ENCODE measurements around the gene SBSN.

The SBSN gene

DNA sequence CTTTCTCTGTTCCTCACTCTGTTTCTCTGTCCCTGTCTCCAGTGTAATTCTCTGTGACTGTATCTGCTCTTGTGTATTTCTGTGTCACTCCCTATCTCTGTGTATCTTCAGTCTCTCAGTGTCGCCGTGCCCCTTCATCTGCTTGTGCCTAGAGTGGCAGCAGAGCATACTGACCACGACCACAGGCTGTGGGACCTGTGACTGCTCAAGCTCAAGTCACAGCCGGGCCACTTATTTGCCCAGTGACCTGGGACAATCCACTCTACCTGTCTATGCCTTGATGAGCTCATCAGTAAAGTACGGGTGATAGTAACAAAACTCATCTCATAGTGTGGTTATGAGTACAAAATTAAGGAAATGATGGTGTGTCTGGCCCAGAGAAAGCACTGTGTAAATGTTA, 26.0 kb upstream of the SBSN start:
- WGBS (ENCODE audit: insufficient coverage) = 91% methylated on average over 4 of the region's 5 CpGs
- no peaks in the 10 kb centered on the region for H3K9me3 ChIP-seq (ENCODE audit: control extremely low read depth in 1 of 5, control insufficient read depth in 4 of 5, insufficient read depth in 2 of 5, low read depth in 1 of 5, low read length in 4 of 5)
- peaks cover 0 to 6% (median 0%) of the 10 kb centered on the region in 4 experiments for H3K36me3 ChIP-seq (ENCODE audit: control insufficient read depth in 4 of 4, insufficient read depth in 4 of 4, low read length in 3 of 4)
- H3K27me3 ChIP-seq (replicated peaks in 2 of 5; ENCODE audit: control insufficient read depth in 4 of 5, insufficient read depth in 5 of 5, low read length in 4 of 5) = peaks cover 0 to 28% (median 15%) of the 10 kb centered on the region in 5 experiments
- DNase-seq = no peak
- no peak overlapping the region for H3K27ac ChIP-seq (ENCODE audit: insufficient read depth in 1 of 2, low read depth in 1 of 2, low read length in 2 of 2, poor library complexity in 1 of 2, severe bottlenecking in 2 of 2)
- H3K4me1 ChIP-seq (ENCODE audit: control extremely low read depth in 1 of 4, control insufficient read depth in 4 of 4, insufficient read depth in 4 of 4, low read length in 3 of 4) = peaks cover 0 to 15% (median 9%) of the 10 kb centered on the region in 4 experiments
- H3K4me3 ChIP-seq (ENCODE audit: control insufficient read depth in 1 of 7, extremely low read depth in 1 of 7, insufficient read depth in 4 of 7, low read depth in 2 of 7, low read length in 6 of 7) = no peak overlapping the region
- ChIA-PET POLR2A (no interaction called here), CTCF (no interaction called here)

DNA sequence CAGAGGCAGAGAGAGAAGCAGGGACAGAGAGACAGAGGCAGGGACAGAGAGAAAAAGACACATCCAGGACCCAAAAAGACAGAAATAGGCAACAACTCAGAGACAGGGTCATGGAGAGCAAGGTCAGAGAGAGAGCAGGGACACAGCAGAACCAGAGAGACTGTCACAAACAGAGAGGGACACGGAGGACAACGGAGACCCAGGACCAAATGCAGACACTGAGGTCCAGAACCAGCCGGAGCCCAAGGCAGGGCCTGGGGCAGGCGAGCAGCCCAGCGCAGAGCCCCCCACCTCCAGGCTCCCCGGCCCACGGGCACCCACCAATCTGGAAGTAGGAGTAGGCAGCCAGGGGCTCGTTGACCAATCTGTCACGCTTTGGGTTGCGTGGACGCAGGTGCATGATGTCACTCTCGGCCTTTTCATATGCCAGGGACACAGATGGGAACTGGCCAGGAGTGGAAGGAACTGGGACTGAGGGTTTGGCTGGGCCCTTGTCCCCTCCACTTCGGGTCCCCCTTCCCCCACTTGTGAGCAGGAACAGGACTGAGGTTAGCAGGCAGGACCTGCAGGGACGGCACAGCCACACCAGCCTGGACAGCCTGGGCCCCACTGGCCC, 25.4 kb upstream of the SBSN start:
- Histone ChIP-seq H3K9me3 (ENCODE audit: control extremely low read depth in 1 of 5, control insufficient read depth in 4 of 5, insufficient read depth in 2 of 5, low read depth in 1 of 5, low read length in 4 of 5) (no peaks in the 10 kb centered on the region), H3K4me1 (ENCODE audit: control extremely low read depth in 1 of 4, control insufficient read depth in 4 of 4, insufficient read depth in 4 of 4, low read length in 3 of 4) (peaks cover 0 to 14% (median 8%) of the 10 kb centered on the region in 4 experiments), H3K27me3 (replicated peaks in 2 of 5; ENCODE audit: control insufficient read depth in 4 of 5, insufficient read depth in 5 of 5, low read length in 4 of 5) (peaks cover 0 to 22% (median 10%) of the 10 kb centered on the region in 5 experiments), H3K27ac (ENCODE audit: insufficient read depth in 1 of 2, low read depth in 1 of 2, low read length in 2 of 2, poor library complexity in 1 of 2, severe bottlenecking in 2 of 2) (no peak overlapping the region), H3K36me3 (ENCODE audit: control insufficient read depth in 4 of 4, insufficient read depth in 4 of 4, low read length in 3 of 4) (peaks cover 0 to 6% (median 0%) of the 10 kb centered on the region in 4 experiments), H3K4me3 (ENCODE audit: control insufficient read depth in 1 of 7, extremely low read depth in 1 of 7, insufficient read depth in 4 of 7, low read depth in 2 of 7, low read length in 6 of 7) (no peak overlapping the region)
- no peak for DNase-seq
- ChIA-PET CTCF (no interaction called here), POLR2A (no interaction called here)
- WGBS (ENCODE audit: insufficient coverage) = 86% methylated on average over 13 of the region's 14 CpGs

DNA sequence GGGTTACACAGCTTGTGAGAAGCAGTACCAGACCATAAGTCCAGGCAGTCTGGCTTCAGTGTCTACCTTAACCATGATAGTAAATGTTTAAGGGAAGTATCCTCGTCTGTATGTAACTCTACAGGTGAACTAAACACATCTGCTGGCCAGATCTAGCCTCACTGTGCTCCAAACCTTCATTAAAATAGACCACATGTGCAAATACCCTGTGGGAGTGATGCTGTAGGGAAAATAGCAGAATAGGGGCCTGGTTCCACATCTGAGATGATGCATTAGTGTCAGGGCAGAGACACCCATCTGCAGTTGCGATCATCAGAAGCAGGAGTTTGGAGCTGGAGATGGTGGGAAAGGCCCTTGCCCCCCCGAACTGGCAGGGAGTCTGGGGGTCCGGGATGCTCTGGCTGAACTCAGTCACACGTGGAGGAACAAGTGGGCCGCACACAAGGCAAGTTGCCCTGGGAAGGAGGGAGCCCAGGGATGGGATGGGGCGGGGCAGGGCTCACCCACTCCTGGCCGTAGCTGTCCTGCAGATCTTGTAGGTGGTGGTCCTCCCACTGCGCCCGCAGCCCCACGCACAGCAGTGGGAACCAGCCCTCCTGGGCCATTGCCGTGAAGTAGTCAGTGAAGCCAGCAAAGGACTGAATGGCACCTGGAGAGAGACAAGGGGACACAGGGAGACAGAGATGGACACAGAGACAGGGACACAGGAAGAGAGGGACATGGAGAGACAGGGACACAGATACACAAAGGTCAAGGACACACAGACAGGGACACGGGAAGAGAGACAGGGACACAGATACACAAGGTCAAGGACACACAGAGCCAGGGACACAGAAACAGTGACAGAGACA, 24.6 kb upstream of the SBSN start:
- ChIA-PET CTCF (interaction anchor here (1.0 to 1.4 kb wide), 2 partner anchors 13 to 42 kb away, joined by 3 read pairs; no protein-coding TSS in a partner anchor), POLR2A (no interaction called here)
- peaks cover 0 to 6% (median 0%) of the 10 kb centered on the region in 4 experiments for H3K36me3 ChIP-seq (ENCODE audit: control insufficient read depth in 4 of 4, insufficient read depth in 4 of 4, low read length in 3 of 4)
- H3K9me3 ChIP-seq (ENCODE audit: control extremely low read depth in 1 of 5, control insufficient read depth in 4 of 5, insufficient read depth in 2 of 5, low read depth in 1 of 5, low read length in 4 of 5) = no peaks in the 10 kb centered on the region
- no peak overlapping the region for H3K4me3 ChIP-seq (ENCODE audit: control insufficient read depth in 1 of 7, extremely low read depth in 1 of 7, insufficient read depth in 4 of 7, low read depth in 2 of 7, low read length in 6 of 7)
- WGBS (ENCODE audit: insufficient coverage) = 89% methylated on average over 9 of the region's 13 CpGs
- H3K4me1 ChIP-seq (ENCODE audit: control extremely low read depth in 1 of 4, control insufficient read depth in 4 of 4, insufficient read depth in 4 of 4, low read length in 3 of 4) = peaks cover 0 to 7% (median 2%) of the 10 kb centered on the region in 4 experiments
- peaks cover 0 to 17% (median 8%) of the 10 kb centered on the region in 5 experiments for H3K27me3 ChIP-seq (replicated peaks in 2 of 5; ENCODE audit: control insufficient read depth in 4 of 5, insufficient read depth in 5 of 5, low read length in 4 of 5)
- DNase-seq = no peak
- H3K27ac ChIP-seq (ENCODE audit: insufficient read depth in 1 of 2, low read depth in 1 of 2, low read length in 2 of 2, poor library complexity in 1 of 2, severe bottlenecking in 2 of 2) = no peak overlapping the region

DNA sequence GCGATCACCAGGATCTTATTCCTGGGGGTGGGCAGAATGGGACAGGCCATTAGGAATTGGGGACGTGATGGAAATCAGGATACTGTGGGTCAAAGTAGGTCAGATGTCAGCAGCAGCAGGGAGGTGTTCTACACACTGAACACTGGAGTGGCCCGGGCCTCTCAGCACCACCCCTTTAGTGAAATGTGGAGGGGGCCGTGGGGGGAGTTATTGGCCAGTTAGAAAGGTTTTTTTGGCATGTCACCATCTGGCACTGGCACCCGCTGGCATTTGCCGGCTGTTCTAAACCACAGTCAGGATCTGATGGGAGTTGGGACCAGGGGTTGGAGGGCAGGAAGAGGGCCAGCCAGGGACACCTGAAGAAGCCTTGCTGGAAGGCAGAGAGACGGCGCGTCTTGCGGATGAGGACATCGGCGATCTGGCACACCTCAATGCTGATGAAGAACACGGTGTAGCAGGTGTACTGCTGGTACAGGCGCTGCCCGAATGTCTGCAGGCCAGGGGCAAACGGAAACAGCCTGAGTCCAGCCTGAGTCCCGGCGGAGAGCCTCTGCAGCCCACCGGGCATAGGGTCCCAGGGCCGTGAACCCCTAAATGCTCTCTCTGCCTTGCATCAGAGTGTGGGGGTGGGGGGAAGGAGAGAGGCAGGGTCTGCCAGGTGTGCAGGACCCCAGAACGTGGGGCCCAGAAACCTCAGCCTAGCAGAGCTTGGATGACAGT, 23.1 kb upstream of the SBSN start:
- Histone ChIP-seq H3K4me1 (ENCODE audit: control extremely low read depth in 1 of 4, control insufficient read depth in 4 of 4, insufficient read depth in 4 of 4, low read length in 3 of 4) (peaks cover 0 to 7% (median 5%) of the 10 kb centered on the region in 4 experiments), H3K4me3 (ENCODE audit: control insufficient read depth in 1 of 7, extremely low read depth in 1 of 7, insufficient read depth in 4 of 7, low read depth in 2 of 7, low read length in 6 of 7) (no peak overlapping the region), H3K27me3 (replicated peaks in 2 of 5; ENCODE audit: control insufficient read depth in 4 of 5, insufficient read depth in 5 of 5, low read length in 4 of 5) (peaks cover 0 to 8% (median 0%) of the 10 kb centered on the region in 5 experiments), H3K9me3 (ENCODE audit: control extremely low read depth in 1 of 5, control insufficient read depth in 4 of 5, insufficient read depth in 2 of 5, low read depth in 1 of 5, low read length in 4 of 5) (no peaks in the 10 kb centered on the region), H3K36me3 (ENCODE audit: control insufficient read depth in 4 of 4, insufficient read depth in 4 of 4, low read length in 3 of 4) (peaks cover 0 to 16% (median 0%) of the 10 kb centered on the region in 4 experiments), H3K27ac (ENCODE audit: insufficient read depth in 1 of 2, low read depth in 1 of 2, low read length in 2 of 2, poor library complexity in 1 of 2, severe bottlenecking in 2 of 2) (no peak overlapping the region)
- CTCF ChIA-PET = interaction anchor here (1.0 to 3.7 kb wide), 3 partner anchors 12 to 41 kb away, joined by 3 to 19 read pairs (median 3); partner anchors contain the start of gene ATP4A
- POLR2A ChIA-PET = no interaction called here
- 97% methylated on average over 20 of the region's 21 CpGs for WGBS (ENCODE audit: insufficient coverage)
- DNase-seq = no peak

GRCh38 chr19:35549879-35550523, 21.9 kb upstream of the SBSN start:
- Histone ChIP-seq H3K4me1 (ENCODE audit: control extremely low read depth in 1 of 4, control insufficient read depth in 4 of 4, insufficient read depth in 4 of 4, low read length in 3 of 4) (peaks cover 0 to 13% (median 9%) of the 10 kb centered on the region in 4 experiments), H3K9me3 (ENCODE audit: control extremely low read depth in 1 of 5, control insufficient read depth in 4 of 5, insufficient read depth in 2 of 5, low read depth in 1 of 5, low read length in 4 of 5) (no peaks in the 10 kb centered on the region), H3K27ac (ENCODE audit: insufficient read depth in 1 of 2, low read depth in 1 of 2, low read length in 2 of 2, poor library complexity in 1 of 2, severe bottlenecking in 2 of 2) (no peak overlapping the region), H3K36me3 (ENCODE audit: control insufficient read depth in 4 of 4, insufficient read depth in 4 of 4, low read length in 3 of 4) (peaks cover 0 to 16% (median 0%) of the 10 kb centered on the region in 4 experiments), H3K27me3 (replicated peaks in 2 of 5; ENCODE audit: control insufficient read depth in 4 of 5, insufficient read depth in 5 of 5, low read length in 4 of 5) (peaks cover 0 to 1% (median 0%) of the 10 kb centered on the region in 5 experiments), H3K4me3 (ENCODE audit: control insufficient read depth in 1 of 7, extremely low read depth in 1 of 7, insufficient read depth in 4 of 7, low read depth in 2 of 7, low read length in 6 of 7) (no peak overlapping the region)
- POLR2A ChIA-PET = interaction anchor here (0.5 to 0.6 kb wide), 2 partner anchors 110 to 111 kb away, joined by 3 read pairs; no protein-coding TSS in a partner anchor
- WGBS (ENCODE audit: insufficient coverage) = 97% methylated on average over 12 of the region's 15 CpGs
- CTCF ChIA-PET = interaction anchor here (1.0 to 3.7 kb wide), 9 partner anchors 9 to 78 kb away, joined by 3 to 19 read pairs (median 5); partner anchors contain the start of genes ATP4A and RBM42
- DNase-seq = no peak

- WGBS (ENCODE audit: insufficient coverage) = 29% methylated on average over 6 of the region's 6 CpGs
- Histone ChIP-seq H3K4me1 (ENCODE audit: control extremely low read depth in 1 of 4, control insufficient read depth in 4 of 4, insufficient read depth in 4 of 4, low read length in 3 of 4) (peaks cover 1 to 20% (median 15%) of the 10 kb centered on the region in 4 experiments), H3K36me3 (ENCODE audit: control insufficient read depth in 4 of 4, insufficient read depth in 4 of 4, low read length in 3 of 4) (peaks cover 0 to 16% (median 0%) of the 10 kb centered on the region in 4 experiments), H3K27ac (ENCODE audit: insufficient read depth in 1 of 2, low read depth in 1 of 2, low read length in 2 of 2, poor library complexity in 1 of 2, severe bottlenecking in 2 of 2) (no peak overlapping the region), H3K4me3 (ENCODE audit: control insufficient read depth in 1 of 7, extremely low read depth in 1 of 7, insufficient read depth in 4 of 7, low read depth in 2 of 7, low read length in 6 of 7) (no peak overlapping the region), H3K9me3 (ENCODE audit: control extremely low read depth in 1 of 5, control insufficient read depth in 4 of 5, insufficient read depth in 2 of 5, low read depth in 1 of 5, low read length in 4 of 5) (no peaks in the 10 kb centered on the region), H3K27me3 (replicated peaks in 2 of 5; ENCODE audit: control insufficient read depth in 4 of 5, insufficient read depth in 5 of 5, low read length in 4 of 5) (no peaks in the 10 kb centered on the region)
- CTCF ChIA-PET = interaction anchor here (0.6 to 3.7 kb wide), 18 partner anchors 9 to 341 kb away, joined by 3 to 19 read pairs (median 4); partner anchors contain the start of genes ATP4A, DMKN and RBM42
- POLR2A ChIA-PET = interaction anchor here (0.5 to 0.6 kb wide), 2 partner anchors 110 to 111 kb away, joined by 3 read pairs; no protein-coding TSS in a partner anchor
- DNase-seq = peak; percentile 58 to 76 (median 73)
These were observed 21.2 kb upstream of the SBSN start for GRCh38 chr19:35549174-35549788.
